ENCODE measurements around the gene TBC1D7. TPM values are rescaled to one million over a fixed set of nuclear protein-coding genes. Genes with fewer than 3 reads are reported as not detected.

The TBC1D7 gene
- total RNA-seq, 2 donors from 2014 or later = 9.9 to 11.9 TPM

DNA sequence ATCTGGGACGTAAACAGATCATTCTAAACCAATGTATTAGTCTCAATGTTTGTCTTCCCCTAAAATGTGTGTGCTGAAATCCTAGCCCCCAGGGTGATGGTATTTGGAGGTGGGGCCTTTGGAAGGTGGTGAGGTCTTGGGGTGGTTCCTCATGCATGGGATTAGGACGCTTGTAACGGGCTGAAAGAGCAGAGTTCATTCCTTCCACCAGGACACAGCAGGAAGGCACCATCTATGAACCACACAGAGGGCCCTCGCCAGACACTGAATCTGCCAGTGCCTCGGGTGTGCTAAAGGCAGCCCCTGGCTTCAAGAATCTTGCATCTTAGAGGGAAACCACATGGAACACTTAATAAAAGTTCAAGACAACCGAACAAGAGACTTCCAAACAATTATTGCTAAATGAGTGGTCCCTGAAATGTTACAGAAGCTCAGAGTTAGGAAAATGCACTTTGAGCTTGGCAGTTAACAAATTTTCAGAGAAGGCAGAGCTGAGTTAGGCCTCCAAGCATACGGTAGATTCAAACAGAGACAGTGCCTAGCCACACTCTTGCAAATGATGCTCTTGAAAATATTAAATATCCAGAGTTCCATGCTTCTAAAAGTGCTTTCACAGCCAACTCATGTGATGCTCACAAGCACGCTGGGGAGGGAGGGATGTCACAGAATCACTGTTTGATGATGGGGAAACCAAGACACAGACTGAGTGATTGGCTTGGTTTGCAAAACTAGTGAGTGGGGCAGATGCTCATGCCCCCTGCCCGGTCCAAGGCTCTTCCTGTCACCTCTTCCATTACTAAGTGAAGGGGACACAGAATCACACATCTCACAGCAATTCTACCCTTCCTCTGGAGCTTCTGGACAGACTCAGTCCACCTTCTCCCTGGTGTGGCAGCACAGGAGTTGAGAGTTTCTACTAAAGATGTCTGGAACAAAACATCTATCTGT lies 27.4 kb downstream of the TBC1D7 start:
- intact Hi-C loops (cut with DNase I) = no loop called here
- DNase-seq (ENCODE audit: low spot score) = no peak

- DNase-seq (ENCODE audit: low spot score) = no peak
- intact Hi-C loops (cut with DNase I) = no loop called here
These were observed 28.4 kb downstream of the TBC1D7 start for GRCh38 chr6:13299918-13300317.

DNA sequence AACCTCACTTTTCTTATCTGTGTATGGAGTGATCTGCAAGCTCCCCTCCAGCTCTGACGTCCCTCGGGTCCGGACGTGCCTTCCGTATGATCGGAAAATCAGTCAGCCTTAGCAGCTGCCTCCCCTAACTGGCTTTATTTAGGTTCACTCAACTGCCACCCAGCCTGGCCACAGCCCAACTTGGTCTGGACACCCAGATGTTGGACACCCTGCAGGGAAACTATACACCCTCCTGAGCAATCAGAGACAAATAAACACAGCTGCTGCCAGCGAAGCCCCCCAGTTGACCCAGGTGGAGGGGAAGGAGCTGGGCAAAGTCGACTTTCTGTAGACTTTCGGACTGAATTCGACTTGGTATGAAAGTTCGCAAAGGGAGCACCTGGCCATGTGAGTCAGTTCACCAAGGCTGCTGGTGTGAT lies 28.9 kb downstream of the TBC1D7 start:
- intact Hi-C loops (cut with DNase I) = no loop called here

DNA sequence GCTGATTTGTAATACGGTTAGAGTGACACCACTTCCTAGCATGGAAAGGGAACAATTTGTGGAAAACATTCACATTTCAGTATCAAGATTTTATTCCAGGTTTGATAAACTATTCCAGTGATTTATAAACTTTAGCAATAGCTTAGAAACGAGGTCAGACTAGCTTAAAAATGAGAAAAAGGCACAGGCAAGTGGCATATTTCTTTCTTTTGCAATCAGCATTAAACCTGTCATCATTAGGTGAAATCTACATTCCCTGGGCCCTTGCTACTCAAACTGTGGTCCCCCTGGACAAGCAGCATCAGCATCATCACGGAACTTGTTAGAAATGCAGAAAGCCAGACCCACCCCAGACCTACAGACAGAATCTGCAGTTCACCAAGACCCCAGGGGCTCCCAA lies 29.9 kb downstream of the TBC1D7 start:
- no peak for DNase-seq (ENCODE audit: low spot score)
- intact Hi-C loops (cut with DNase I) = no loop called here

More for the DNA sequence above, 28.9 kb downstream of the TBC1D7 start:
- DNase-seq (ENCODE audit: low spot score) = no peak

GRCh38 chr6:13297391-13297790 lies 30.9 kb downstream of the TBC1D7 start:
- intact Hi-C loops (cut with DNase I) = no loop called here
- no peak for DNase-seq (ENCODE audit: low spot score)

DNA sequence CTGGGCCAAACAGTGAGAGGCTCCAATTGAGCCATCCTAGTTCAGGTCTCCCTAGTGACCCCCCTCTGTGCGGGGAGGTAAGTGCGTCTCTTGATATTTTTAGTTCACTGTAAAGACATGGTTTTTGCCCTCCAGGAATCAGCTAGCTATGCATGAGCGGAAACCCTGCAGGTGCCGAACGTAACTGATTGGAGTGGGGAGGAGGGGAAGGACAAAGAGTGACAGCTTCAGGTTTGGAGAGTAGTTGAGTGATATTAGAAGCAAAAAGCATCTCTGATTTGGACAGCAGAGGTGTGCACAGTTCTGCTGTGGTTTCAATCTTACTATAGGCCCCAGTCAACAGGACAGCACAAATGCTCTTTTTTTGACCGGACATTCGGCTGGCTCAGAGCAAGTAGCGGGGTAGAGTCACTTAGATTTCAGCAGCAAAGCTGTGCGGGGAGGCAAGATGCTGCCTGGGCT lies 31.8 kb downstream of the TBC1D7 start:
- intact Hi-C loops (cut with DNase I) = no loop called here
- no peak for DNase-seq (ENCODE audit: low spot score)

DNA sequence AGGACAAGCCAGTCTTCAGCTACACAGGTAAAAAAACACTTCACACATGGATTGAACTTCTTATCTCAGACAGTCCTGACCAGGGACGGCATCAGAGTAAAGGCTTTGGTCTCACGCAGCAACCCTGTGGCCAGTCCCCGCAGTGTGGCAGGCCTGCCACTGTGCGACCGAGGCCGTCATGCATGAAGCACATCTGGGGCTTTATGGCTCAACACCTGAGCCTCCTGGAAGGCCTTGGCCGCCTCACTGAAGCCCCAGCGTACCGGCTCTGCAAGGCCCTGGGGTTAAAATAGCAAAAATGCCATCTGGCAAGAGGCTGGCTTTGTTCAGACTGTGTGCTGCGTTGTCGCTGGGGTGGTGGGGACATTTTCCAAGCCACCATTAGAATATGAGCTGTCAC lies 32.8 kb downstream of the TBC1D7 start:
- DNase-seq (ENCODE audit: low spot score) = no peak
- intact Hi-C loops (cut with DNase I) = no loop called here

DNA sequence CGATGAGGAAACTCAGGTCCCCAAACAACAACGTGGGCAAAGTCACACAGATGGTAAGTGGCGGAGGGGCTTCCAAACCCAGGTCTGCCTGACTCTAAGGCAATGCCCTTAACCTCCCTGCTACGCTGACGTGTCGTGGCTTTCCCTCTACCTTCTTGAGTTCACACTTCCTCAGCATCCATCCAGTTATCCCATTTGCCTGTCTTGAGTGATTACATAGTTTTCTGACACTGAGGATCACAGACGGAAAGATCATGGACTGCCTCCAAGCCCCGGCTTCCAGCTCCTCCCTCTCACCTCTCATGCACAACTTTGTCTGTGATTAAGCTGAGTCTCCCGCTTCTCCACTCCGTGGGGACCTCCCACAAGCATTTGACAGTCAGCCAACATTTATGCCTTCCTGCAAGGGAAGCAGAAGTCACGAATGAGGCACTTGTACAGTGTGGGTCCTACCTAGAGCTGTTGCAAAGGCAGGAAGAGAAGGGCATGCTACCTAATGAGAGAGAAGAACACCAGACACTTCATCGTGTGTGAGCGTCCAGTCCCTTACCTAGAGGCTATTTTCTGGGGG lies 33.8 kb downstream of the TBC1D7 start:
- intact Hi-C loops (cut with DNase I) = no loop called here
- DNase-seq (ENCODE audit: low spot score) = no peak

DNA sequence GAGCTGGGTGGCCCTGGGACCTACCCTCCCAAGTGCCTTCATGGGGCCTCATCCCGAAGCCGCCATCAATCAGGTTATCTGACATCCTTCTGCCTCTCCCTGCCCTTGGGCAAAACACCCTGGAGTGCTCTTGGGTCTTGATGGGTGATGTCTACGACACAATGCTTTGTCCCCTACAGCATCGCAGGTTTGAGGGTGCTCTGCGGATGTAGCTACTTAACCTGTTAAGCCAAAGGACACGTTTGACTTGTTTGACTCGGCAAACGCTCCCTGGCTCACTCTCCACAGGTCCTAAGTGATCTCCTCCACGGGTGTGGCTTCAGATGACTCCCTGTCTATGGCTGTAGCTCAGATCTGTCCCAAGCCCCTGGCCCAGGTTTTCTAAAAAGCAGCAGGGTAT lies 35.6 kb downstream of the TBC1D7 start:
- no peak for DNase-seq (ENCODE audit: low spot score)
- intact Hi-C loops (cut with DNase I) = no loop called here

DNA sequence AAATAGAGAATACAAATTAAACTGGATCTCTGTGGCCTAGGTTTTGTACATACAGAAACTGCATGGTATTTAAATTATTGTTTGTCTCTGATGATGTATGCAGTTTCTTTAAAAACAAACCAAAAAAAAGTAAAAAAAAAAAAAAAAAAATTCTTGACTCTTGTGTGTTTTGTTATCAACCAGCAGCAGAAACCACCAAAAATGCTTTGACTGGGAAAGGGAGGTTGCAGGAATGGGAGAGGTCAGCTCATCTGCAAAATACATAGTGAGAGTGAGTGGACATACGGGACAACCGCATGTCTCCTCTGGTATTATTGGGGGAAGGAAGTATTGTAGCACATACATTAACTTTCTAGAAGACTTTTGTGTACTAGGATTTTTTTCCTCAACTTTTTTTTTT lies 38.0 kb downstream of the TBC1D7 start:
- intact Hi-C loops (cut with DNase I) = no loop called here
- DNase-seq (ENCODE audit: low spot score) = no peak

DNA sequence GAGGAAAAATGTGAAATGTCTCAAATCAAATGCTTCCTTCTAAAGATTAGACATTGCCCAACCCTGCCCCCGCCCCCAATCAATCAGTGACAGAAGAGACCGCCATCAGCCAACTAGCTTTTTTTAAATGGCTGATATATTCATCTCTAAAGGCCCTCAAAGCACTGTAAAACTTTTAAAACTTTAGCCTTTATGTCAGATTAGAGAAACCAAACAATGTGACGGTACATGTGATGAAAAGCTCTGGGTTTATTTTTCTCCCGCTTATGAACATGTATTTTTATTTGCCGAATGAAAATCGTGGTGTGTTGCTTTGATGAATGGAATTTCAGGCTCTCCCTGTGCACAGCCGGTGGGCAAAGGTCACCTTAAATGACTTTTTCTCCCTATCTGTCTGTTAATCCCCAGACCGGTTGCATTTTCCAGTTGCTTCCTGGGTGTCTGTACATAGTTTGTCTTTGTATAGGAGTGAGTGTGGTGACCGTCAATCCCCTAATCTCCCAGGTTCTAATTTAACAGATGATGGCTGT lies 38.5 kb downstream of the TBC1D7 start:
- no peak for DNase-seq (ENCODE audit: low spot score)
- intact Hi-C loops (cut with DNase I) = no loop called here

- intact Hi-C loops (cut with DNase I) = no loop called here
These were observed 39.4 kb downstream of the TBC1D7 start for GRCh38 chr6:13288969-13289391.

GRCh38 chr6:13288481-13288880 lies 39.9 kb downstream of the TBC1D7 start:
- intact Hi-C loops (cut with DNase I) = no loop called here
- DNase-seq (ENCODE audit: low spot score) = no peak

More at GRCh38 chr6:13288969-13289391, 39.4 kb downstream of the TBC1D7 start:
- DNase-seq (ENCODE audit: low spot score) = no peak

GRCh38 chr6:13287104-13287503 lies 41.2 kb downstream of the TBC1D7 start:
- DNase-seq (ENCODE audit: low spot score) = no peak
- intact Hi-C loops (cut with DNase I) = no loop called here

DNA sequence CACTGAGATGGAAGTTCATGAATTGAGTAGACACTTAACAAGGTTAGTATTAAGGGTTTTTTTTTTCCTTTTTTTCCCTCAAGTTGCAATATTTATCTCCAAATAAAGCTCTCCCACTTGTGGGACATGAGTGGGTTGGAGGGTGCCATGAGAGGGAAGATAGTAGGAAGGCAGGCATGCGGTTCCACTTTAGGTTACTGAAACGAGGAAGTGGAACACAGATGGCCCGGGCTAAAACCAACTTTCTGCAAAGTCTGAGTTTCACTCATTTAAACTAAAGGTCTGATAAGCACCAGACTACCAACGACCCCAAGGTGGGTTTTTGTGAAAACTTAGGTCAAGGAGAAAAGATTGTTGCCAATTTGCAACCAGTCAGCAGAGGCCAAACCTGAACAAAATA lies 42.2 kb downstream of the TBC1D7 start:
- no peak for DNase-seq (ENCODE audit: low spot score)
- intact Hi-C loops (cut with DNase I) = no loop called here

- no peak for DNase-seq (ENCODE audit: low spot score)
- intact Hi-C loops (cut with DNase I) = no loop called here
These were observed 42.6 kb downstream of the TBC1D7 start for GRCh38 chr6:13285705-13286104.

GRCh38 chr6:13284646-13285045 lies 43.7 kb downstream of the TBC1D7 start:
- DNase-seq (ENCODE audit: low spot score) = no peak
- intact Hi-C loops (cut with DNase I) = no loop called here

- no peak for DNase-seq (ENCODE audit: low spot score)
- intact Hi-C loops (cut with DNase I) = no loop called here
These were observed 45.0 kb downstream of the TBC1D7 start for GRCh38 chr6:13283331-13283730.

GRCh38 chr6:13282393-13283069 lies 45.8 kb downstream of the TBC1D7 start:
- intact Hi-C loops (cut with DNase I) = no loop called here
- DNase-seq (ENCODE audit: low spot score) = no peak

DNA sequence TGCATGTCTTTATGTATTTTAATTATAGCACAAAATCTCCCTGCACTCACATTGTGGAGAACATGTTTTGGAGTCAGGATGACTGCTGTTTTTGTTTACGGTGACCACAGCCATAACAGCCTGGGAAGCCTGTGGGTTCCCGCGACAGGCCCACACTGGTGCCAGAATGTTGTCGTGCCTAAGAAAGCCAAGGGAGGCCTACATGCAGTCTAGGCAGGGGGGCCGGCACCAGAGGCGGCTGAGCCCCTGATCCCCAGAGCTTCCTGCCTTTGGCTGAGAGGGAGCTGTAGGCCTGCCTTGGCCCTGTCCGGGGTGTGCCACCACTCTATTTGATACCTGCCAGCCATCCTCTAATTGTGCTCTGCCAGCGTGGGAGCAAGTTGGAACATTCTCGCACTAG lies 46.7 kb downstream of the TBC1D7 start:
- no peak for DNase-seq (ENCODE audit: low spot score)
- intact Hi-C loops (cut with DNase I) = no loop called here

Measured in posterior vena cava (tissue), 2 donors.